Non-pigmented ciliary epithelial cell (primary cell): ENCODE data around the gene CGB8.
"Not testable (repeated sequence)": the region's sequence is repeated elsewhere in the genome, so short reads cannot be mapped to it uniquely, and the experiment has no call there.

ENCODE experiments used
- DNase-seq: peaks from one replicate; pipeline ENCODE4 v3.0.0-alpha.2; 2010; ENCODE audit warnings: low read depth

CGB8 gene

GRCh38 chr19:49030323-49030722, 18.6 kb downstream of the CGB8 start:
- DNase-seq = not testable (repeated sequence)

DNA sequence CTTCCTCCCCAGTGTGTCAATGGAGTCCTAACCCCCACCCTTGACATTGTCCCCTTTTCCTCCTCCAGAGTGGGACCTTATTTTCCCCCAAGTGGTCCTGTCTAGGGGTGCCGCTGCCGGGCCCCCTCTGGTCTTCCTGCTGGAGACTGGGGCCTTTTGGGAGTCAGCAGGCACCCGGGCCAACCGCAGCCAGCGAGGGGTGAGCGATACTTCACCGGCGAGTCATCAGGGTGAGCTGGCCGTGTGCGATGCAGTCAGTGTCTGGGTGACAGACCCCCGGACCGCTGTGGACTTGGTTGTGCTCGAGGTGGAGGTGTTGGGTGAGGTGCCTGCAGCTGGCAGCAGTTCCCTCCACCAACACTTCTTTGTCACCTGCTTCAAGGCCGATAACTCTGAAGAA, 19.2 kb downstream of the CGB8 start:
- not testable (repeated sequence) for DNase-seq

DNA sequence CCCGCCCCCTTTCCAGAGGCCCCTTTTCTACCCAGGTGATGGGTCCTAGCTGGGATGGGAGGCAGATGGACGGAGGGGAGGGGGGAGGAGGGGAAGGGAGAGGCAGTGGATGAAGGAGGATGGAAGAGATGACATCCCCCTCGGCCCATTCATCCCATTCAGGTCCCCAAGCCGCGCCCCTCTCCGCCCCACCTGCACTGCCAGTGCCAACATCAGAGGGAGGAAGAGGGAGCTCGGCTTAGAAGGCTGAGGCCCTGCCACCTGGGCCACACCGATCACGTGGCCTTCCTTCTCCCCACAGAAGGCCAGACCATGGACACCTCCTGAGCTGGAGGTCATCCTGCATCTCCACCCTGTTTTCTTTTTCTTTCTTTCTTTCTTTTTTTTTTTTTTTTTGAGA, 20.2 kb downstream of the CGB8 start:
- DNase-seq = not testable (repeated sequence)

GRCh38 chr19:49025599-49025998, 23.3 kb downstream of the CGB8 start:
- not testable (repeated sequence) for DNase-seq

- DNase-seq = not testable (repeated sequence)
Observed at GRCh38 chr19:49025088-49025487, 23.8 kb downstream of the CGB8 start.

GRCh38 chr19:49024233-49024632, 24.7 kb downstream of the CGB8 start, which contains the start of gene CGB3:
Gene CGB3 (minus strand): TSS chr19:49024333. CDS start chr19:49023971, 362 bp downstream.
- not testable (repeated sequence) for DNase-seq

- DNase-seq = no peak
Observed at GRCh38 chr19:49022116-49022515, 26.8 kb downstream of the CGB8 start.

DNA sequence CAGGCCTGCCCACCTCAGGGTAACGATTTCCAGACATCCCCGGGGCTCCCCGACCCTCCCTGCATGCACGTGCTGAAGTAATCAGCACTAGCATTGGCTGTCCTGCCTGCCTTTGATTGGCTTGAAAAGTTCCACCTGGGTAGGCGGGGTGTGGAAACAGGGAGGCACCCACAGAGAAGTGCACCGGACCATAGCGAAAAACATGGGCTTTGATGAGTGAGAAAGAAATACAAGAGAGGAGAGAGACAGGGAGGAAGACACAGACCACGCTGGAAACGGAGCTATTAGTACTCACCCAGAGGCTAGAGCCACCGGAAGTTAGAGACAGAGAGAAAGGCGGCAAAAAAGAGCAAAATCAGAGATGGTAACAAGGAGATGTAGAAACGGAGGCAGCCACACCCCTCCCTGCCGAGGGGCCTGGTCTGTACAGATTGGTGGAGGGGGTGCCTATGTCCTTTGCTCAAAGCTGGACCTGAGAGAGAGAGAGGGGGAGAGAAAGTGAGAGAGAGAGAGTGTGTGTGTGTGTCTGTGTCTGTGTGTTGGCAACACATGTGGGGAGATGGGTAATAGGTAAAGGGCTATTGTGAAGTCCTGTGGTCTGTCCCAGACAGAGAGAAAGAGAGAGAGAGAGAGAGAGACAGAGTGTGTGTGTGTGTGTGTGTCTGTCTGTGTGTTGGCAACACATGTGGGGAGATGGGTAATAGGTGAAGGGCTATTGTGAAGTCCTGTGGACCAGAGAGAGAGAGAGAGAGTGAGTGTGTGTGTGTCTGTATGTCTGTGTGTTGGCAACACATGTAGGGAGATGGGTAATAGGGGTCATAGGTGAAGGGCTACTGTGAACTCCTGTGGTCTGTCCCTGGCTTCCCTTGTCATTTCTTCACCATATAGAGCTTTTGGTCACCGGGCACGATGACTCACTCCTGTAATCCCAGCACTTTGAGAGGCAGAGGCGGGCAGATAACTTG, 27.7 kb downstream of the CGB8 start:
- no peak for DNase-seq

GRCh38 chr19:49020342-49020741, 28.6 kb downstream of the CGB8 start:
- DNase-seq = no peak

- no peak for DNase-seq
Observed at GRCh38 chr19:49019242-49019932, 29.5 kb downstream of the CGB8 start.

GRCh38 chr19:49018388-49019241, 30.3 kb downstream of the CGB8 start:
- not testable (repeated sequence) for DNase-seq

GRCh38 chr19:49017666-49018351, 31.1 kb downstream of the CGB8 start:
- DNase-seq = no peak

- DNase-seq = no peak
Observed at GRCh38 chr19:49017041-49017665, 31.8 kb downstream of the CGB8 start, which contains the start of gene LHB. Gene LHB (minus strand): TSS chr19:49017091. CDS start chr19:49017081, 10 bp downstream.

DNA sequence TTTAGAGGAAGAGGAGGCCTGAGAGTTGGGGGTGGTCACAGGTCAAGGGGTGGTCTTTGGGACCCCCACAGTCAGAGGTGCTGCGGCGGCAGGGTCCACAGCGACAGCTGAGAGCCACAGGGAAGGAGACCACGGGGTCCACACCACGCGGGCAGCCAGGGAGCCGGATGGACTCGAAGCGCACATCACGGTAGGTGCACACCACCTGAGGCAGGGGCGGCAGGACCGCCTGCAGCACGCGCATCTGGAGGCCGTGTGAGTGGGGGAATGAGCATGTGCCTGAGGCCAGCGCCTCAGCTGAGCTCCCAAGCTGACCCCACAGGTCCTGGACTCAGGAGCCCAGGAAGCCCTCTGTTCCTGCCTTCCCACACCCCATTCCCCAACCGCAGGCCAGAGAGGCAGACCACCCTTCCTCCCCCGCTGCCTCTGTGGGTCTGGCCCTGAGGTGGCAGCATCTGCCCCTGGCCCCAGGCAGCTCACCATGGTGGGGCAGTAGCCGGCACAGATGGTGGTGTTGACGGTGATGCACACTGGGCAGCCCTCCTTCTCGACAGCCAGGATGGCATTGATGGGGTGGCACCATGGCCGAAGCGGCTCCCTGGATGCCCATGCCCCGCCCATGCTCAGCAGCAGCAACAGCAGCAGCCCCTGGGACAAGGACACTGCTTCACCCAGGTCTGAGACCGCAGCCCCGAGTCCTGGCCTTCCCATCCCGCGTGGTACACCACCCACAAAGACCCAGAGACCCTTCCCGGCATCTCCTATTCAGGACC, 32.7 kb downstream of the CGB8 start:
- DNase-seq = no peak

DNA sequence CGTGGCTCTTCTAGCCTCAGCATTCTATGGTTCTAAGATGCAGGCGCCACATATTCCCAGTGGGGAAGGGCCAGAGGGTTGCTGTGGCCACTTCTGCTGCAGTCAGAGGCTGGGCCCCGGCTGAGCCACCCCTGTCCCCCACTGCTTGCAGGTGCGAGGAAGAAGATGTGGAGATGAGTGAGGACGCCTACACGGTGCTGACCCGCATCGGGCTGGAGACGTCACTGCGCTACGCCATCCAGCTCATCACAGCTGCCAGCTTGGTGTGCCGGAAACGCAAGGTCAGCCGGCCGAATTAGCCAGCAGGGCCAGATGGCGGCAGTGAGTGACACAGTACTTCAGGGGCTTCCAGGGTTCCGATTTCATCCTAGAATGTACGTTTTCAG, 34.0 kb downstream of the CGB8 start:
- DNase-seq = no peak

DNA sequence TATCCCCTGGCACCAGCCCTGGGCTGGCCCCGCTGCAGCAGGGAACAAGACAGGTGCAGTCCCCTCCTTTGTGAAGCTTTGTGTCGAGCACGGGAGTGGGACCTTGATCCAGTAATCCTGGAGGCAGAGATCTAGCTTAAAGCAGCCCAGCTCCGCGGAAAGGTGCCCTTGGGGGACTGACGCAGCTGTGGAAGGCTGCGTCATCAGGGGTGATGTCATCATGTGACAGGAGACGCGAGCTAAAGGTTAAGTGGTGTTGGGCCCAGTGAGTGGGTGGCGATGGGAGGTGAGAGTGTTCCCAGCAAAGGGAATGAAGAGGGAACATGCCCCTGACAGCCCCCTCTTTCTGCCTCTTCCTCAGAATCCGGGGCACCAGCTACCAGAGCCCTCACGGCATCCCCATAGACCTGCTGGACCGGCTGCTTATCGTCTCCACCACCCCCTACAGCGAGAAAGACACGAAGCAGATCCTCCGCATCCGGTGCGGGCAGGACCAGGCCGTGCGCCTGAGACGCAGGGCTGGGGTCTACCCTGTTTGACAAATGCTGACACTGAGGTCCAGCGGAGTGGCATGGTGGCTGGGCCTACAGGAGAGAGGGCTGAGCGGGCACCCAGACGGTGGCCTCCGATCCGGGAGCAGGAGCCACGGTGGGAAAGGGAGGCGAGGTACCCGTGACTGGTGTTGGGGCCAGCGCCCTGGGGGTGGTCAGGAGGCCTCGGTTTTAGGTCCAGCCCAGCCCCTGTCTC, 34.6 kb downstream of the CGB8 start:
- DNase-seq = no peak

- DNase-seq = no peak
Observed at GRCh38 chr19:49011194-49011593, 37.7 kb downstream of the CGB8 start.

DNA sequence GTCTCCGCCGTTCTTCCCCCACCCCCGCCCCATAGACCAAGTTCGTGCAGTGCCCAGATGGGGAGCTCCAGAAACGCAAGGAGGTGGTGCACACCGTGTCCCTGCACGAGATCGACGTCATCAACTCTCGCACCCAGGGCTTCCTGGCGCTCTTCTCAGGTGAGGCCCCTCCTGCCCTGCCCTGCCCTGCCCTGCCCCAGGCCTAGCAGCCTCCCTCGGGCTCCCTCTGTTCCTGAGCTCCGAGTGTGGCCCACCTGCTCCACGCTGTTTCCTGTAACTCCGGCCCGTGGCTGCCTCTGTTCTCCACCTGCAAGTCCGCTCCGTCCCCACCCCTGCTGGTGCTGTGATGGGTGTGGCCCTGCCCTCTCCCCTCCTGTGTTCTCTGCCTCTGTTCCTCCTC, 38.5 kb downstream of the CGB8 start:
- no peak for DNase-seq

DNA sequence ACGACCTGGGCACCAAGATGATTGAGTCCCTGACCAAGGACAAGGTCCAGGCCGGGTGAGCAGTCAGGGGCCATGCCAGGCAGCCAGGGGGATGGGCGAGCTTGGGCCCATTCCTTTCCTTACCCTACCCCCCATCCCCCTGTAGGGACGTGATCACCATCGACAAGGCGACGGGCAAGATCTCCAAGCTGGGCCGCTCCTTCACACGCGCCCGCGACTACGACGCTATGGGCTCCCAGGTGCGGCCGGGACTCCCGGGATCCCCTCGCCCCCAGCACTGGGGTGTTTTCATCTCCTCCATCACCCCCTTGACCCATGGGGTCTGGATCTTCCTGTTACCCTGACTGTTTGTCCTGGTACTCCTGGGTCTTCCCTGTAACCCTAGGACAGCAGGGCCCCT, 39.1 kb downstream of the CGB8 start:
- DNase-seq = no peak
